ENCODE measurements around the gene ARMC2.

The ARMC2 gene

DNA sequence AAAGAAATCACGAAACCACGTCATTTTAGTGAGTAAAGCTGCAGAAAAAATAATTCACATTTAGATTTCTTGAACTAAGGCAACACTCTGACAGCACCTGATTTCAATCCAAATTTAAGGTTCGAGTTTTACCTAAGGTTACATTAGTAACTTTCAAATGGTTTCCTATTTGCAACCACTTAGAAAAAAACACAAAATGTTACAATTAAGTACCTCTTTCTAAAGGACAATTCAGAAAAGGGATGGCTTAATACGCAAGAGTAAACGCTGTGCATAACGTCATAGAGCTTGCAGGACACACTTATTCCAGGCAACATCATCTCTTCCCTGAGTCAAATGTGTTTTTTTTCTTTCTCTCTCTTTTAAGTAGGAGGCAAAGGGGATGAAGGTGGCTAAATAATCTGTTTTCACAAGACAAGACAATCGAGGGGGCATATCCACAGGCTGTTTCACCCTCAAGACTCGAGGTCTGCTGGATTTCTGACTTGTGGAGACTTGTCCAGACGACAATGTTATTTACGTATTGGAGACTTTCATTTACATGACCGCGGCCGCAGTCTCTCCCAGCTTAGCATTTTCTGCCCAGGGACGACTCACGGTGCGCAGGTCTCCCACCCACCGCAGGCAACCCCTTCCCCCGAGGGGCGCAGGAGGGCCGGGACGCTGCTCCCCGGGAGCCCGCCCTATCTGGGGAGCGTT, 160.5 kb downstream of the ARMC2 start:
- Histone ChIP-seq H3K27me3 (ENCODE audit: insufficient read depth, low read length) (no peaks in the 10 kb centered on the region), H3K9ac (ENCODE audit: low read length) (peak overlapping the region; percentile 87), H3K4me3 (ENCODE audit: low read depth, low read length, poor library complexity, severe bottlenecking) (peak overlapping the region; percentile 96), H3K9me2 (ENCODE audit: low read depth, low read length) (no peaks in the 10 kb centered on the region), H3K79me2 (ENCODE audit: insufficient read depth, low read length) (peaks cover 15% of the 10 kb centered on the region; the same call in 1 of the 2 replicates), H4K20me1 (ENCODE audit: insufficient read depth, low read length) (no peaks in the 10 kb centered on the region), H3K36me3 (ENCODE audit: insufficient read depth, low read length) (no peaks in the 10 kb centered on the region), H2AFZ (ENCODE audit: low read length) (no peak overlapping the region), H3K4me2 (ENCODE audit: low read length) (peak overlapping the region; percentile 85), H3F3A (ENCODE audit: insufficient read depth, low read length) (no peaks in the 10 kb centered on the region), H3K9me3 (ENCODE audit: low read length) (no peaks in the 10 kb centered on the region), H3K27ac (ENCODE audit: low read depth, low read length, poor library complexity, severe bottlenecking) (peak overlapping the region; percentile 68), H3K4me1 (ENCODE audit: insufficient read depth, low read length, severe bottlenecking) (peaks cover 78% of the 10 kb centered on the region)
- TF ChIP-seq, protein P1, sequence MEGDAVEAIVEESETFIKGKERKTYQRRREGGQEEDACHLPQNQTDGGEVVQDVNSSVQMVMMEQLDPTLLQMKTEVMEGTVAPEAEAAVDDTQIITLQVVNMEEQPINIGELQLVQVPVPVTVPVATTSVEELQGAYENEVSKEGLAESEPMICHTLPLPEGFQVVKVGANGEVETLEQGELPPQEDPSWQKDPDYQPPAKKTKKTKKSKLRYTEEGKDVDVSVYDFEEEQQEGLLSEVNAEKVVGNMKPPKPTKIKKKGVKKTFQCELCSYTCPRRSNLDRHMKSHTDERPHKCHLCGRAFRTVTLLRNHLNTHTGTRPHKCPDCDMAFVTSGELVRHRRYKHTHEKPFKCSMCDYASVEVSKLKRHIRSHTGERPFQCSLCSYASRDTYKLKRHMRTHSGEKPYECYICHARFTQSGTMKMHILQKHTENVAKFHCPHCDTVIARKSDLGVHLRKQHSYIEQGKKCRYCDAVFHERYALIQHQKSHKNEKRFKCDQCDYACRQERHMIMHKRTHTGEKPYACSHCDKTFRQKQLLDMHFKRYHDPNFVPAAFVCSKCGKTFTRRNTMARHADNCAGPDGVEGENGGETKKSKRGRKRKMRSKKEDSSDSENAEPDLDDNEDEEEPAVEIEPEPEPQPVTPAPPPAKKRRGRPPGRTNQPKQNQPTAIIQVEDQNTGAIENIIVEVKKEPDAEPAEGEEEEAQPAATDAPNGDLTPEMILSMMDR (IDR thresholded peaks at IDR 0.05; ENCODE audit: low read length): no peak
- no peak for TF ChIP-seq EZH2 (IDR thresholded peaks at IDR 0.05; ENCODE audit: borderline replicate concordance, low read length)

DNA sequence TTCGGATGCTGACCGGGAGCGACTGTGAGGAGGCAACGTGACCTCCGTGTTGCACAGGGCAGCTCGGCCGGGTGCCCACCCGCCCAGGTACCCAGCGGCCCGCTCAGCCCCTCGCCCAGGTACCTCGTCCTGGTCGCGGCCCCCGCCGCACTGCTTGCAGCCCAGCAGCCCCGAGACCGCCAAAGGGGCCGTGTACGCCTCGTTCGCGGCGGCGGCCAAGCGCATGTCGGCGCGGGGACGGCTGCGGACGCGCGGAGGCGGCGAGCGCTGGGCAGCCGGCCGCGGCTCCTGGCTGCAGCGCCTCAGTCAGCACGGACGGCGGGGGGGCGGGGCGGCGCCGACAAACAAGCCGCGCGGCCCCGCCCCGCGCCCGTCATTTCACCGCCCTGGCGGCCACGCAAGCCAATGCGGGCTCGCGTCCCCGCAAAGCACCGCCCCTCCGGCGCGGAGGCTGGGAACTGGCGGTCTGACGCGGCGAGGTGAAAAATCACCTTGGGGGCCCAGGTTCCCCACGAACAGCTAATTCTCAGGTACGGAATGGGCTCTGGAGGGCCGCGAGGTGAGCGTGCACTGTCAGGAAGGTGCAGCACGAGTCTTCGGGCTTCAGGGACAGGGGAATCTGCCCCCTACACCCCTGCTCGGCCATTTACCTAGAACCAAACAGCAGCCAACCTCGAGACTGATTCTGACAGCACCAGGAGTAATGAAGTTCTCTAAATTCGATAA, 161.2 kb downstream of the ARMC2 start:
- Histone ChIP-seq H3K9me3 (ENCODE audit: low read length) (no peaks in the 10 kb centered on the region), H3K4me3 (ENCODE audit: low read depth, low read length, poor library complexity, severe bottlenecking) (peak overlapping the region; percentile 96), H3K9me2 (ENCODE audit: low read depth, low read length) (no peaks in the 10 kb centered on the region), H3F3A (ENCODE audit: insufficient read depth, low read length) (no peaks in the 10 kb centered on the region), H3K27ac (ENCODE audit: low read depth, low read length, poor library complexity, severe bottlenecking) (peak overlapping the region; percentile 68), H3K36me3 (ENCODE audit: insufficient read depth, low read length) (no peaks in the 10 kb centered on the region), H3K9ac (ENCODE audit: low read length) (peak overlapping the region; percentile 87), H3K79me2 (ENCODE audit: insufficient read depth, low read length) (peaks cover 10% of the 10 kb centered on the region; the same call in 1 of the 2 replicates), H3K27me3 (ENCODE audit: insufficient read depth, low read length) (no peaks in the 10 kb centered on the region), H2AFZ (ENCODE audit: low read length) (no peak overlapping the region), H3K4me1 (ENCODE audit: insufficient read depth, low read length, severe bottlenecking) (peaks cover 78% of the 10 kb centered on the region), H4K20me1 (ENCODE audit: insufficient read depth, low read length) (no peaks in the 10 kb centered on the region), H3K4me2 (ENCODE audit: low read length) (peak overlapping the region; percentile 85)
- TF ChIP-seq, protein P1 (IDR thresholded peaks at IDR 0.05; ENCODE audit: low read length): no peak

DNA sequence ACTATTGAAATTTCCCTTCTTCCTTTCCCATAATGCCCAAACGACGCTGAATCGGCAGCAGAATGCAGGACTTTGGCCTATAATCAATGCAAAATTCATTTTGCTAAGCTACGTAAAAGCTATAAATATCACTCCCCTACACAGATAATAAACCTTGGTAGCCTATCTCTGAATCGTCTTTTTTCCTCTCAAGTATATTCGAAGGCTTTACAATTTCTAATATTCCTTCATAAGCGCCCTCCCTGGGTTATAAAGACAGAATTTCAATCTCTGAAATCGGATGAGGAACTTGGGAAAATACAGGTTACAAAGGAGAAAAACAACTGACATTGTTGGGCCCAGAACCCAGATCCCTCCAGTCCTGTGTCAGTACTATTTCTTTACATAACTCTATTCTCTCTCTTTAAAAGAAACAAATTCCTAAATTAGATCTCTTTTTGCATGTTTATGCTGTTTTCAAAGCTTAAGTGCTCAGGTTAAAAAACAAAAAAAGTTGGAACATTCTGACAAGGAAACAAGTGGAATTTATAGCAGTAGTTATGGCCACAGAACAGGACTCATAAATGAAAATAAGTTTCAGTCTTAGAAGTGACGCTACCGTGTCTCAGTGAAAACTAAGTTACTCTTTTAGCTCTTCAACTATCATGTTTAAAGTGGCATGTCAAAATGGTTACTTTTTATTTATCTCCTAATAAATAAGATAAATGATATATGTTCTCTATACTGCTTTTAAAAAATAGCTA, 161.9 kb downstream of the ARMC2 start:
- Histone ChIP-seq H3K36me3 (ENCODE audit: insufficient read depth, low read length) (no peaks in the 10 kb centered on the region), H3K27me3 (ENCODE audit: insufficient read depth, low read length) (no peaks in the 10 kb centered on the region), H3K9ac (ENCODE audit: low read length) (peak overlapping the region; percentile 70), H3K79me2 (ENCODE audit: insufficient read depth, low read length) (peaks cover 6% of the 10 kb centered on the region; the same call in 1 of the 2 replicates), H3K4me3 (ENCODE audit: low read depth, low read length, poor library complexity, severe bottlenecking) (peak overlapping the region; percentile 96), H3K9me2 (ENCODE audit: low read depth, low read length) (no peaks in the 10 kb centered on the region), H3K4me2 (ENCODE audit: low read length) (peak overlapping the region; percentile 75), H2AFZ (ENCODE audit: low read length) (peak overlapping the region; percentile 58; the same call in 1 of the 2 replicates), H3K4me1 (ENCODE audit: insufficient read depth, low read length, severe bottlenecking) (peaks cover 78% of the 10 kb centered on the region), H4K20me1 (ENCODE audit: insufficient read depth, low read length) (no peaks in the 10 kb centered on the region), H3K27ac (ENCODE audit: low read depth, low read length, poor library complexity, severe bottlenecking) (peak overlapping the region; percentile 50), H3F3A (ENCODE audit: insufficient read depth, low read length) (no peaks in the 10 kb centered on the region), H3K9me3 (ENCODE audit: low read length) (no peaks in the 10 kb centered on the region)
- TF ChIP-seq, protein P1 (IDR thresholded peaks at IDR 0.05; ENCODE audit: low read length): no peak
- no peak for TF ChIP-seq EZH2 (IDR thresholded peaks at IDR 0.05; ENCODE audit: borderline replicate concordance, low read length)

Measured in OCI-LY1 (cell line).